SK-N-SH (cell line): ENCODE results near the gene ALDOB.

Source experiments
- CTCF ChIP-seq: fragments of 200-600 bp; sonication (generic); IDR thresholded peaks from 2 replicates; pipeline ENCODE4 v1.6.1; 2017; ENCODE audit warnings: antibody characterized with exemption, mild to moderate bottlenecking, moderate library complexity
- EZH2phosphoT487 ChIP-seq: fragments of 200-600 bp; sonication (generic); IDR thresholded peaks from 2 replicates; pipeline ENCODE4 v1.6.1; 2017; ENCODE audit warnings: low read depth, mixed run types, mild to moderate bottlenecking, antibody characterized with exemption, moderate library complexity, borderline replicate concordance
- GATA2 ChIP-seq: sonication (generic); formaldehyde crosslinking; IDR thresholded peaks from 2 replicates; pipeline ENCODE4 v1.5.0; 2020; ENCODE audit warnings: mild to moderate bottlenecking, missing genetic modification reagents
- MXI1 ChIP-seq: IDR thresholded peaks from 2 replicates; pipeline ENCODE4 v1.6.1; 2012; ENCODE audit warnings: mild to moderate bottlenecking, low read depth, low read length, improper control_type of control experiment
- RAD21 ChIP-seq: IDR thresholded peaks from 2 replicates; pipeline ENCODE4 v1.6.1; 2012; ENCODE audit warnings: mild to moderate bottlenecking, low read length
- SIN3A ChIP-seq: IDR thresholded peaks from 2 replicates; pipeline ENCODE4 v1.6.1; 2012; ENCODE audit warnings: low read depth, mild to moderate bottlenecking, low read length, moderate library complexity, borderline replicate concordance

- TF ChIP-seq EZH2phosphoT487 (no peak), CTCF (no peak), RAD21 (no peak), GATA2 (CRISPR knock-in tag) (no peak), SIN3A (no peak), MXI1 (no peak)
Observed at GRCh38 chr9:101381833-101382342, 53.7 kb downstream of the ALDOB start.
